Activated CD4-positive, alpha-beta memory T cell treated with anti-CD3 and anti-CD28 coated beads for 36 hours (primary cell): Measurements from ENCODE around the gene FRS3. TPM values are rescaled to one million over a fixed set of nuclear protein-coding genes. Genes with fewer than 3 reads are reported as not detected.

Source experiments
- CTCF ChIA-PET: fragments of 350-600 bp; sonication (Branson Sonifier 250); formaldehyde crosslinking; loops from one replicate; lab custom pipeline; 2021; ENCODE audit warnings: antibody characterized with exemption, inconsistent platforms; lab: Charles Lee
- POLR2A ChIA-PET: fragments of 350-600 bp; sonication (Branson Sonifier 250); formaldehyde crosslinking; loops from one replicate; lab custom pipeline; 2021; ENCODE audit warnings: antibody characterized with exemption; lab: Charles Lee
- DNase-seq: peaks from one replicate; pipeline ENCODE4 v3.0.0-alpha.2; 2020
- H3K27ac Mint-ChIP-seq: one replicate; pipeline ENCODE4 v1.8.0; 2021; ENCODE audit warnings: mixed read lengths
- H3K27me3 Mint-ChIP-seq: one replicate; pipeline ENCODE4 v1.8.0; 2021; ENCODE audit warnings: mixed read lengths
- H3K36me3 Mint-ChIP-seq: one replicate; pipeline ENCODE4 v1.8.0; 2021; ENCODE audit warnings: mixed read lengths
- H3K4me1 Mint-ChIP-seq: one replicate; pipeline ENCODE4 v1.8.0; 2021; ENCODE audit warnings: low read depth, mixed read lengths
- H3K4me3 Mint-ChIP-seq: one replicate; pipeline ENCODE4 v1.8.0; 2021; ENCODE audit warnings: mild to moderate bottlenecking, mixed read lengths
- H3K9me3 Mint-ChIP-seq: one replicate; pipeline ENCODE4 v1.8.0; 2021; ENCODE audit warnings: mixed read lengths
- intact Hi-C: fragments of 100-400 bp; cut with micrococcal nuclease; formaldehyde crosslinking; loops from one replicate; pipeline ENCODE4 v1.15.1; 2023
- total RNA-seq, 2 experiments: library from RNA; stranded (reverse); gene quantifications; one replicate each; pipeline ENCODE4 v1.2.3, GENCODE V29; 2021

Gene FRS3
- total RNA-seq, 2 experiments from 2014 or later = 4.8 to 5.5 TPM

- intact Hi-C loops = loop anchor here (5.0 kb wide), 1 partner anchor 41 kb away; the partner anchor contains the start of gene FRS3
- CTCF ChIA-PET = interaction anchor here (4.4 kb wide), 1 partner anchor 31 kb away, joined by 49 read pairs; no protein-coding TSS in a partner anchor
- no peaks in the 10 kb centered on the region for H3K27me3 Mint-ChIP-seq
- H3K4me3 Mint-ChIP-seq = no peak overlapping the region
- H3K27ac Mint-ChIP-seq = no peak overlapping the region
- H3K36me3 Mint-ChIP-seq = no peaks in the 10 kb centered on the region
- DNase-seq = no peak
- H3K9me3 Mint-ChIP-seq = no peaks in the 10 kb centered on the region
- POLR2A ChIA-PET = interaction anchor here (1.9 kb wide), 1 partner anchor 28 kb away, joined by 5 read pairs; no protein-coding TSS in a partner anchor
- peaks cover 21% of the 10 kb centered on the region for H3K4me1 Mint-ChIP-seq
Observed at GRCh38 chr6:41736186-41736733, 43.4 kb downstream of the FRS3 start.

- no peaks in the 10 kb centered on the region for H3K9me3 Mint-ChIP-seq
- peak; percentile 95 for DNase-seq
- intact Hi-C loops = loop anchor here (1.0 to 5.0 kb wide), 6 partner anchors 28 to 663 kb away; partner anchors contain the start of genes BYSL, FRS3, MED20 and NFYA
- H3K4me1 Mint-ChIP-seq = peaks cover 28% of the 10 kb centered on the region
- no peaks in the 10 kb centered on the region for H3K27me3 Mint-ChIP-seq
- POLR2A ChIA-PET = interaction anchor here (1.8 to 1.9 kb wide), 2 partner anchors 28 to 29 kb away, joined by 5 to 6 read pairs; no protein-coding TSS in a partner anchor
- CTCF ChIA-PET = interaction anchor here (0.6 to 4.4 kb wide), 5 partner anchors 20 to 207 kb away, joined by 3 to 49 read pairs (median 15); partner anchors contain the start of gene TOMM6
- no peaks in the 10 kb centered on the region for H3K36me3 Mint-ChIP-seq
- H3K4me3 Mint-ChIP-seq = peak within 1 kb of the TSS; percentile 67
- H3K27ac Mint-ChIP-seq = peak within 1 kb of the TSS; percentile 18
Observed at GRCh38 chr6:41735427-41736185, 44.1 kb downstream of the FRS3 start, which contains the start of gene TFEB. Gene TFEB, minus strand, starts transcription at chr6:41735608. Its CDS starts 44,395 bp downstream, at chr6:41691213.

GRCh38 chr6:41734666-41735426 is 44.9 kb downstream of the FRS3 start:
- peak overlapping the region; percentile 18 for H3K27ac Mint-ChIP-seq

GRCh38 chr6:41733707-41734665 is 45.7 kb downstream of the FRS3 start:
- ChIA-PET CTCF (interaction anchor here (0.6 to 4.4 kb wide), 12 partner anchors 11 to 618 kb away, joined by 3 to 49 read pairs (median 3); partner anchors contain the start of genes TAF8 and TOMM6), POLR2A (interaction anchor here (1.8 to 3.0 kb wide), 3 partner anchors 17 to 28 kb away, joined by 5 to 10 read pairs (median 6); no protein-coding TSS in a partner anchor)
- peak; percentile 66 for DNase-seq
- Mint-ChIP-seq H3K4me3 (peak overlapping the region; percentile 83), H3K27me3 (no peaks in the 10 kb centered on the region), H3K36me3 (no peaks in the 10 kb centered on the region), H3K9me3 (no peaks in the 10 kb centered on the region), H3K27ac (peak overlapping the region; percentile 84), H3K4me1 (peaks cover 37% of the 10 kb centered on the region)
- intact Hi-C loops = loop anchor here (2.0 kb wide), 2 partner anchors 187 to 661 kb away; partner anchors contain the start of genes BYSL, MED20, NFYA and OARD1

More at GRCh38 chr6:41734666-41735426, 44.9 kb downstream of the FRS3 start:
- ChIA-PET POLR2A (interaction anchor here (1.8 to 3.0 kb wide), 3 partner anchors 18 to 28 kb away, joined by 5 to 10 read pairs (median 6); no protein-coding TSS in a partner anchor), CTCF (interaction anchor here (0.8 to 4.4 kb wide), 10 partner anchors 10 to 315 kb away, joined by 3 to 49 read pairs (median 3); partner anchors contain the start of genes TAF8 and TOMM6)
- intact Hi-C loops = loop anchor here (1.0 to 5.0 kb wide), 6 partner anchors 28 to 662 kb away; partner anchors contain the start of genes BYSL, FRS3, MED20 and NFYA
- no peaks in the 10 kb centered on the region for H3K27me3 Mint-ChIP-seq
- no peaks in the 10 kb centered on the region for H3K9me3 Mint-ChIP-seq
- H3K4me3 Mint-ChIP-seq = peak overlapping the region; percentile 67
- H3K4me1 Mint-ChIP-seq = peaks cover 35% of the 10 kb centered on the region
- peak; percentile 76 for DNase-seq
- no peaks in the 10 kb centered on the region for H3K36me3 Mint-ChIP-seq

GRCh38 chr6:41733360-41733706 is 46.4 kb downstream of the FRS3 start:
- intact Hi-C loops = no loop called here
- no peaks in the 10 kb centered on the region for H3K36me3 Mint-ChIP-seq
- no peaks in the 10 kb centered on the region for H3K27me3 Mint-ChIP-seq
- ChIA-PET CTCF (interaction anchor here (0.6 to 4.4 kb wide), 10 partner anchors 12 to 619 kb away, joined by 3 to 49 read pairs (median 3); partner anchors contain the start of gene TOMM6), POLR2A (interaction anchor here (1.8 to 3.0 kb wide), 2 partner anchors 16 to 27 kb away, joined by 6 to 10 read pairs; no protein-coding TSS in a partner anchor)
- H3K27ac Mint-ChIP-seq = peak overlapping the region; percentile 84
- no peaks in the 10 kb centered on the region for H3K9me3 Mint-ChIP-seq
- H3K4me1 Mint-ChIP-seq = peaks cover 39% of the 10 kb centered on the region
- no peak for DNase-seq
- H3K4me3 Mint-ChIP-seq = peak overlapping the region; percentile 83

GRCh38 chr6:41732591-41733359 is 46.9 kb downstream of the FRS3 start:
- Mint-ChIP-seq H3K4me1 (peaks cover 39% of the 10 kb centered on the region), H3K9me3 (no peaks in the 10 kb centered on the region), H3K36me3 (no peaks in the 10 kb centered on the region), H3K27me3 (no peaks in the 10 kb centered on the region), H3K4me3 (peak overlapping the region; percentile 83), H3K27ac (peak overlapping the region; percentile 84)
- ChIA-PET POLR2A (interaction anchor here (3.0 kb wide), 1 partner anchor 16 kb away, joined by 10 read pairs; no protein-coding TSS in a partner anchor), CTCF (interaction anchor here (0.6 to 4.4 kb wide), 7 partner anchors 11 to 619 kb away, joined by 3 to 49 read pairs (median 3); partner anchors contain the start of gene TOMM6)
- peak; percentile 74 for DNase-seq
- intact Hi-C loops = no loop called here

- POLR2A ChIA-PET = interaction anchor here (3.0 kb wide), 1 partner anchor 15 kb away, joined by 10 read pairs; no protein-coding TSS in a partner anchor
- Mint-ChIP-seq H3K4me3 (no peak overlapping the region), H3K4me1 (peaks cover 43% of the 10 kb centered on the region), H3K9me3 (no peaks in the 10 kb centered on the region), H3K27ac (peak overlapping the region; percentile 58), H3K36me3 (no peaks in the 10 kb centered on the region), H3K27me3 (no peaks in the 10 kb centered on the region)
- intact Hi-C loops = no loop called here
- DNase-seq = no peak
- CTCF ChIA-PET = interaction anchor here (1.2 to 3.7 kb wide), 4 partner anchors 10 to 55 kb away, joined by 3 to 36 read pairs (median 9); partner anchors contain the start of gene TOMM6
Observed at GRCh38 chr6:41732149-41732548, 47.6 kb downstream of the FRS3 start.

GRCh38 chr6:41731561-41732086 is 48.1 kb downstream of the FRS3 start:
- POLR2A ChIA-PET = no interaction called here
- CTCF ChIA-PET = no interaction called here
- H3K4me1 Mint-ChIP-seq = peaks cover 47% of the 10 kb centered on the region
- intact Hi-C loops = no loop called here
- DNase-seq = no peak
- H3K36me3 Mint-ChIP-seq = no peaks in the 10 kb centered on the region
- H3K27me3 Mint-ChIP-seq = no peaks in the 10 kb centered on the region
- H3K27ac Mint-ChIP-seq = no peak overlapping the region
- H3K9me3 Mint-ChIP-seq = no peaks in the 10 kb centered on the region
- no peak overlapping the region for H3K4me3 Mint-ChIP-seq

- Mint-ChIP-seq H3K4me1 (peaks cover 47% of the 10 kb centered on the region), H3K9me3 (no peaks in the 10 kb centered on the region), H3K27me3 (no peaks in the 10 kb centered on the region), H3K4me3 (no peak overlapping the region), H3K27ac (no peak overlapping the region), H3K36me3 (no peaks in the 10 kb centered on the region)
- ChIA-PET CTCF (no interaction called here), POLR2A (no interaction called here)
- intact Hi-C loops = no loop called here
- peak; percentile 22 for DNase-seq
Observed at GRCh38 chr6:41730531-41731436, 48.9 kb downstream of the FRS3 start.
